HFFc6 (cell line): ENCODE measurements around the gene SUDS3. TPM values are rescaled to one million over a fixed set of nuclear protein-coding genes. Genes with fewer than 3 reads are reported as not detected.

Source experiments
- DNase-seq: peaks from one replicate; pipeline ENCODE4 v3.0.0-alpha.2; 2018
- H3K27ac Mint-ChIP-seq: 2 replicates; pipeline ENCODE4 v1.8.0; 2020; ENCODE audit warnings: mild to moderate bottlenecking, mixed read lengths
- H3K27me3 Mint-ChIP-seq: 2 replicates; pipeline ENCODE4 v1.8.0; 2021; ENCODE audit warnings: mild to moderate bottlenecking, moderate library complexity, mixed read lengths; ENCODE audit not compliant: insufficient read depth
- H3K36me3 Mint-ChIP-seq: 2 replicates; pipeline ENCODE4 v1.8.0; 2021; ENCODE audit warnings: low read depth, mixed read lengths
- H3K4me1 Mint-ChIP-seq: 2 replicates; pipeline ENCODE4 v1.8.0; 2020; ENCODE audit warnings: low read depth, mixed read lengths
- H3K4me3 Mint-ChIP-seq: 2 replicates; pipeline ENCODE4 v1.8.0; 2020; ENCODE audit warnings: mild to moderate bottlenecking, moderate library complexity, mixed read lengths
- H3K9me3 Mint-ChIP-seq: 2 replicates; pipeline ENCODE4 v1.8.0; 2020; ENCODE audit warnings: mild to moderate bottlenecking, mixed read lengths
- total RNA-seq, 6 experiments: library from RNA; stranded (reverse); fragmentation: NEBNext Ultra II Directional; extraction: Animal tissue kit (Norgen Biotek cat#: 25700); gene quantifications; 2 replicates in 1 of 6; 3 replicates in 5 of 6; pipeline ENCODE4 v1.2.3, GENCODE V29; 2021
- TF ChIP-seq, protein P1 (sequence below): fragments of 200-600 bp; sonication (generic); IDR thresholded peaks from 2 replicates; pipeline ENCODE4 v1.5.0; 2021; ENCODE audit warnings: antibody characterized with exemption, mild to moderate bottlenecking

SUDS3 gene
- total RNA-seq, 6 experiments from 2014 or later: 20.5 to 23.4 (median 22.8) TPM

DNA sequence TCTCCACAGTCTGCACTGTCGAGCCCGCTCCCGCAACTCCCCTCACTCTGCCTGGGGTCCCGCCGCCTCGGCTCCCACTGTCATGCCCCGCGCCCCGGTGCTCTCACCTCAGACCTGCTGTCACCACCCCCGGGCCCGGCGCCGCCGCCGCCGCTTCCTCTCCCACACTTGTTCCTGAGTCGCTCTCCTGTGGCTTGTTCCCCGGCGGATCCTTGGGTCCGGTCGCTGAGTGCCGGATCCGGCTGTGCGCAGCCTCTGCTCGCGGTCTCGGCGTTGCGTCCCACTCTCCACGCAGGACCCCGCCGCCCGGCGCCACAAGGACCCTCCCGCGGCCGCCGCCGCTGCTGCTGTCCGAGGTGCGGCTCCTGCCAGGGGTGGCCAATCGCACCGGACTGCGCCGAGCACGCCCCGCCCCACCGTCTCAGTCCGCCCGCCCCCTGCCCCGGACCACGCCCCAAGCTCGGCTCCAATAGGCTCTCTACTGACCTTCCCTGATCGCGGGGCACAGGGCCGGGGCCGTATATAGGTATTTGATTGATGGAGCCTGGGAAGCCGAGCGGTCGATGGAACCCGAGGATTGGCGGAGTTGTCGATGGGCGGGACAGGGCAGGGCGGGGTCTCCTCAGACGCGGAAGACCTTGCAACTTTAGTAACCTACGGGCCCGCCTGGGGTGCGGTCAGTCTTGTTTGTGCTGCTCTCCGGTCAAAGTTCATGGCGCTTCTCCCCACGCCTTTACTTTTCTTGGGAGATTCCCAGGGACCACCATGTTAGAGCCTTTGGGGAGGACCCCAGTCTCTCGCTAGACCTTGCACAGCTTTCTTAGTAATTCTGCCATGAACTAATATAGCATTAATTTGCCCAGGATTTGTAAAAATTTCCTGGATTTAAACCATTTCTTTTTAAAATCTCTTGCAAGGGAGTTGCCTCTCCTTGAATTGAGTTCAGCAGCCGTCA, 3.5 kb upstream of the SUDS3 start, which contains the start of gene TAOK3:
TAOK3 (minus strand) TSS at position 367 of the 955 bp plus-strand sequence. CDS start 117,340 bp downstream, outside the sequence.
- peak; percentile 99 for DNase-seq
- Mint-ChIP-seq H3K9me3 (no peaks in the 10 kb centered on the region), H3K4me1 (peaks cover 47% of the 10 kb centered on the region), H3K27ac (peak within 1 kb of the TSS; percentile 85), H3K36me3 (no peaks in the 10 kb centered on the region), H3K27me3 (peaks cover 3% of the 10 kb centered on the region), H3K4me3 (peak within 1 kb of the TSS; percentile 88)
- TF ChIP-seq, protein P1, sequence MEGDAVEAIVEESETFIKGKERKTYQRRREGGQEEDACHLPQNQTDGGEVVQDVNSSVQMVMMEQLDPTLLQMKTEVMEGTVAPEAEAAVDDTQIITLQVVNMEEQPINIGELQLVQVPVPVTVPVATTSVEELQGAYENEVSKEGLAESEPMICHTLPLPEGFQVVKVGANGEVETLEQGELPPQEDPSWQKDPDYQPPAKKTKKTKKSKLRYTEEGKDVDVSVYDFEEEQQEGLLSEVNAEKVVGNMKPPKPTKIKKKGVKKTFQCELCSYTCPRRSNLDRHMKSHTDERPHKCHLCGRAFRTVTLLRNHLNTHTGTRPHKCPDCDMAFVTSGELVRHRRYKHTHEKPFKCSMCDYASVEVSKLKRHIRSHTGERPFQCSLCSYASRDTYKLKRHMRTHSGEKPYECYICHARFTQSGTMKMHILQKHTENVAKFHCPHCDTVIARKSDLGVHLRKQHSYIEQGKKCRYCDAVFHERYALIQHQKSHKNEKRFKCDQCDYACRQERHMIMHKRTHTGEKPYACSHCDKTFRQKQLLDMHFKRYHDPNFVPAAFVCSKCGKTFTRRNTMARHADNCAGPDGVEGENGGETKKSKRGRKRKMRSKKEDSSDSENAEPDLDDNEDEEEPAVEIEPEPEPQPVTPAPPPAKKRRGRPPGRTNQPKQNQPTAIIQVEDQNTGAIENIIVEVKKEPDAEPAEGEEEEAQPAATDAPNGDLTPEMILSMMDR: no peak

DNA sequence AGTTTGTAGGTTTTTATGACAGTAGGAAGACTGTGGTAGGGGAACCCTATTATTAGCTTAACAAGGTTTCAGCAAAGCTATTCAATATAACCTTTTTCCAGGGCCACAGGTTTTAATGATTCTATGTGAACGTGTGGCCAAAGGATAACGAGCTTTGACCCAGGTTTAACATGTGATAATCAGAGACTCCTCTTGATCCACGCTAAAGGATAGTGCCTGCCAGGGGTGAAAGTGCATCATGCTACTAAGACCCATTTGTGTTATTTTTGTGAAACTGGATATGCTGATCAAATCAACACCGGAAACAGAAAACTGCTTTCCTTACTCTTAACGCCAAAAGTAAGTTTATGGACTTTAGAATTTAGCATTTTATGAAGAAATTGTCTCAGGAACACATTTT, 2.7 kb upstream of the SUDS3 start:
- Mint-ChIP-seq H3K27me3 (peaks cover 3% of the 10 kb centered on the region), H3K9me3 (no peaks in the 10 kb centered on the region), H3K27ac (peak overlapping the region; percentile 78; the same call in 1 of the 2 replicates), H3K36me3 (no peaks in the 10 kb centered on the region), H3K4me3 (peak overlapping the region; percentile 88), H3K4me1 (peaks cover 47% of the 10 kb centered on the region)
- no peak for DNase-seq
- TF ChIP-seq, protein P1: no peak

DNA sequence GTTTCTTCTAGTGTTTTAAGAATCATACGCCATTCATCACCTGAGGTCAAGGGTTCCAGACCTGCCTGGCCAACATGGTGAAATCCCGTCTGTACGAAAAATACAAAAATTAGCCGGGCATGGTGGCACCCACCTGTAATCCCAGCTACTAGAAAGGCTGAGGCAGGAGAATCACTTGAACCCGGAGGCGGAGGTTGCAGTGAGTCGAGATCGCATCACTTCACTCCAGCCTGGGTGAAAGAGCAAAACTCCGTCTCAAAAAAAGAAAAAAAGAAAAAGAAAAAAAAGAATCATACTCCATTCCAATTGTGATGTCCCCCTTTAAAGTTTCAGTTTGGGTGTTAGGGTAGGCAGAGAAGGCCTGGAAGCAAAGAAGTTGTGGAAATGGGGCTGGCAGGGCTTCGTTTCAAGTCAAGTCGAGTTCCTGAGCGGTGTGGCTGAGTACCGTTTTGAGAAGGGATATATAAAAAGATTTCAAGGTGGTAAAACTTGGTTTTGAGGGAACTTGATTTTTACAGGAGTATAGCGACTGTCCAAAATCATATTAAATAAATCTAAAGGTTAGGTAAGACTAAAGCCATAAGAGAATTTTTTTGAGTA, 2.1 kb upstream of the SUDS3 start:
- H3K36me3 Mint-ChIP-seq: no peaks in the 10 kb centered on the region
- H3K4me3 Mint-ChIP-seq: peak overlapping the region; percentile 88
- DNase-seq: no peak
- H3K4me1 Mint-ChIP-seq: peaks cover 47% of the 10 kb centered on the region
- no peaks in the 10 kb centered on the region for H3K9me3 Mint-ChIP-seq
- peaks cover 3% of the 10 kb centered on the region for H3K27me3 Mint-ChIP-seq
- H3K27ac Mint-ChIP-seq: peak overlapping the region; percentile 99
- TF ChIP-seq, protein P1: no peak

DNA sequence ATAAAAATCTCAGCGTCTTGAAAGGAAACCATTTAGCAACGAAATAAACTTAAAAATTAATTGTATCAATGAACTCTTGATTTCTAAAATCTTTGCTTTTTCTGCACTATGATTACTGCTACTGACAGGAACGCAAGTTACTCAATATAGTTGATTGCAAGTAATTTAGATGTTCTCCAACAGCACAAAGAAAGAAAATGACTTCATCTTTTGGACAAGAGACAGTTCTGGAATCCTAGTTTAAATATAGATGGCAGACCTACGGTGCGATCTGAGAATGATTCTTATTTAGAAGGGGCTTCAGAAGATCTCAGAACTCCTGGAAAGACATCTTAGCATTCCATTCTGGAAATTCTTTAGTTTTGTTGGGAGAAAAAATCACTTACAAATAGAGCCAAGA, 1.4 kb upstream of the SUDS3 start:
- H3K27me3 Mint-ChIP-seq: peaks cover 3% of the 10 kb centered on the region
- peak overlapping the region; percentile 99 for H3K27ac Mint-ChIP-seq
- no peaks in the 10 kb centered on the region for H3K9me3 Mint-ChIP-seq
- no peaks in the 10 kb centered on the region for H3K36me3 Mint-ChIP-seq
- TF ChIP-seq, protein P1: no peak
- peak; percentile 33 for DNase-seq
- H3K4me1 Mint-ChIP-seq: peaks cover 47% of the 10 kb centered on the region
- H3K4me3 Mint-ChIP-seq: peak overlapping the region; percentile 88

DNA sequence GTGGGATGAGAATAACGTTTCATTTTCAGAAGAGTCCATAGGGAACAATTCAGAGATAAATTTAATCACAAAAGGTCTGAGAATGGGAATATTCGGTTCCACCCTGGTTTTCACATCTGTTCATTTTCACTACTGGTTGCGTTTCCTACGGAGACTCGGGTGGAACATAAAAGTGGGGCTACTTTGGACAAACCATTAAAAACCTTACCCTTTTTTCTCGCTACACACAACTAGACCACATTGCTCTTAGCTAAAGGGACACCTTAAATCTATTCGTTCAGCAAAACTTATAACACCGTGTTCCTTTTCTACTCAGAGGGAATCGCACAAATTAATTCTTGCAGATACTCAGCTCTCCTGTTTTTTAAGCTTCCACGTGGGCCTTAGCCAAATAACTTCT, 1.0 kb upstream of the SUDS3 start:
- Mint-ChIP-seq H3K36me3 (no peaks in the 10 kb centered on the region), H3K27me3 (peaks cover 3% of the 10 kb centered on the region), H3K4me3 (peak overlapping the region; percentile 88), H3K9me3 (no peaks in the 10 kb centered on the region), H3K27ac (peak overlapping the region; percentile 99), H3K4me1 (peaks cover 46% of the 10 kb centered on the region)
- DNase-seq: no peak
- TF ChIP-seq, protein P1: no peak
